HG03280 (cell line): ENCODE measurements around the gene EZH2.

ENCODE experiments used
- ATAC-seq: cut with Tn5 transposase; IDR thresholded peaks from one replicate; pipeline ENCODE4 v1.9.1; 2021; ENCODE audit warnings: mild to moderate bottlenecking, moderate library complexity; ENCODE audit not compliant: unreplicated experiment

The EZH2 gene

DNA sequence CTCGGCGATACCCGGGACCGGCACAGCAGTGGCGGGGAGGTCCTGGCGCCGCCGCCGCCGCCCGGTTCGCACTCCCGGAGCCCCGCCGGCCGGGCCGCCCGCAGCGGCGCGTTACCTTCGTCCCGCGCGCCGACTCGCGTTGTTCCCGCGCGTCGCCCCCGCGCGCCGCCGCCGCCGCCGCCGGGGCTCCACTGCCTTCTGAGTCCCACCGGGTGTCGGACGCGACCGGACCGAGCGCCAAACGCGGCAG is at the start of gene EZH2:
EZH2 (minus strand) TSS at position 243 of the 250 bp plus-strand sequence. CDS start 36,993 bp downstream, outside the sequence.
- peak; percentile 32 for ATAC-seq

DNA sequence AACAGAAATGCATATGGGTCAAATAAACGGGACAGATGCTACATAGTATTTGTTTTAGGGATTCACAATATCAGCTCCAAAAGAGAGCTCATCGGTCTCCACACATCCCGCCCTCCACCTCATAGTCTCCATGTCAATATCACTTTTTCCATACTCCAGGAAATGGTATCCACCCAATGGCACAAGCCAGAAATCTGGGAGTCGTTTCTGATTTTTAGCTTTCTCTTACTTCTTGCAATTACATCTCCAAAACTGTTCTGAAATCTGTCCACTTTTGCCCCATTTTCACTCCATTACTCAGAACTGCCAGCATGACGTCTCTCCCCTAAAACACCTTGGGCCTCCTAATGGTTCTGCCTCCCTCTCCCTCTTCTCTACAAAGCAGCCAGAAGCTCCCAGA is 47.4 kb upstream of the EZH2 start:
- no peak for ATAC-seq

DNA sequence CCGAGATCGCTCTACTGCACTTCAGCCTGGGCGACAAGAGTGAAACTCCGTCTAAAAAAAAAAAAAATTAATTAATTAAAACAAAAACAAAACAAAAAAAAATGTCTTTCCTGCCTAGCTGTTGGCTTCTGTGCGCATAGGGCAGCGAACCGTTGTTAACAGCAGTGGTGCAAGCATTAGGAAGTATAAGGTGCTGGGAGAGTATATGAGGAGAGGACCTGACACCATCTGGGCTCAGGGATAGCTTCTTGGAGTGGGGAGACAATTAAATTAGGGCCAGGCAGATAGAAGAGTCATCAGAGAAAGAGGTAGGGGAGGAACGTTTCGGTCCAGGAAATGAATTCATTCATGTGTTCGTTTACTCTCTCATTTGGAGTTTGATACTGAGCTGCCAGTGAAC is 46.2 kb upstream of the EZH2 start:
- ATAC-seq: no peak

DNA sequence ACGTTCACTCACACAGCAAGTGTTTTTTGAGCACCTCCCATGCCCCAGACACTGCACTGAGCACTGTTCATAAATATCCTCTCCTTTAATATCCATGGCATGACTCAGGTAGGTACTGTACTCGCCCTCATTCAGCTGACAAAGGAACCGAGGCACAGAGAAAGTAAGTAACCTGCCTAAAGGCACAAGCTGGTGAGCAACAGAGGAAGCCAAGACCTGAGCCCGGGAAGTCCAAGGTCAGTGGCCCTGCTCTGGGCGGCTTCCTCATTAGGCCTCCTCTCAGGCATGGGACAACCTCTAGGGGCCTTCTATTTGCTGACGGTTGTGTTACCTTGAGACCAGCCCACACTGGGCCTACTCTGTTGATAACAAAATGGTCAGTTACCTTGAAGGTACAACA is 45.1 kb upstream of the EZH2 start:
- ATAC-seq: no peak

DNA sequence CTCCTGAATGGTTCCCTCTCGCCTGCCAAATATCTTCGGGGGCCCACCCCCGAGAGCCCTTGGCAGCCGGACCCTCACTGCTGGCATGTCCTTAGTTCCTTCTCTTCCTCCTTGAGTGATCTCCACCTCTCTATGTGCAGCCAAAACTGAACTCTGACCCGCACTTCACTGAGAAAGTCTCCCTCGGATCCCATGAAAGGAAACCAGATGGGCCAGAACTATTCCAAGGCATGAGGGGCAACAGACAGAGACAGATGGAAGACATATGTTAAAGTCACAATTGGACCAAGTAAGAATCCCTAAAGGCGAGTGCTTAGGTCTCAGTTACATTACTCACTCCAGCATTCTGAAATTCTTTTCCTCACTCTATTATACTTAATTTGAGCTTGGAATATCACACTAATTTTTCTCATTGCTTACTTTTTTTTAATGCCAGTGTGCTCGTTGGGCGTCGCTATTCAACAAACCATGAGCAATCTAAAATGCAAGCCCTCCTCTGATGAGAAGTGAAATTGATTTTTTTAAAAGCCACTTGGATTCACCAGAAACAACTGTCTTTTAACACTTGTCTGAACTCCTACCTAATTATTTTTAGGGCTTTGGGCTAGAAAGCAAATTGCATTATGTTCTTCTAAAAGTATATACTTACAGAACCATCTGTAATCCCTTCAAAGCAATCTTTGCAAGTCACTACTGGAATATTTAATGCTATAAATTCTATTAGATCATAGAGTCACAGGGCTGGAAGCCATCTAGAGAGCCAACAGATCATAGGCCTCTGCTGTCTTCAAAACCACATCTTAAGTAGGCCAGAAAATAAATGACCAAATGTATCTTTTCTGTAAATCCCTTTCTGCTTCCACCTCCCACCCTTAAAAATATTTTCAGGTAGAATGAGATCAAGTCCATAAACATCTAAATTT is 43.3 kb upstream of the EZH2 start:
- no peak for ATAC-seq

DNA sequence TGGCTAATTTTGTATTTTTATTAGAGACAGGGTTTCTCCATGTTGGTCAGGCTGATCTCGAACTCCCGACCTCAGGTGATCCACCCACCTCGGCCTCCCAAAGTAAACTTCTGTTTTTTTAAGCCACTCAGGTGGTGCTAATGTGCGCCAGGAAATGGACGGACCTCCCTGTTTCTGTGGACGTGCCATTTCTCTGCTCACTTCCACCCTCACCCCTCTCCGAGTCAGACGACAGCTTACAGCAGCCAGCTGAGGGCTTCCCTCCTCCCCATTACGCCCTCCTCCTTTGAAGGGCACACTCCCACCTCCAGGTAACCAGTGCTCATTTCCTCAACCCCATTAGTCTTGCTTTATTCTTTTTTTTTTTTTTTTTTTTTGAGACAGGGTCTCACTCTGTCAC is 41.7 kb upstream of the EZH2 start:
- no peak for ATAC-seq

DNA sequence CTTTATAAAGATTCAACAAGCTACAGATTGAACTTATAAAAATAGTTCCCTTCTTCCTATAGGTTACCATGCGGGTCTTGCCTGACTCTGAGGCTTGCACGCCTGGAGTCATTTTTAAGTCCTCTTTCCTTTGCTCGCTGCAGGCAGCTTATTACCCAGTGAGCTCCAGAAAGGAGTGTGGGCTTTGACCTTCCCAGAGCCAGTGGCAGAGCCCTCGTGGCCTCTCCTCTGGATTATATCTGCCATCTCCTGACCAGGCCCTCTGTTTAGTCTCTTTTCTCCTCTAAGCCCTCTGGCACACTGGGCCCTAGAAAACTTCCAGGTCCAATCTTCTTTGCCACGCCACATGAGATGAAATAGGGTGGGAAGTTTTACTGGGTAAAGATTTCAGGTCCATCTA is 39.9 kb upstream of the EZH2 start:
- no peak for ATAC-seq

DNA sequence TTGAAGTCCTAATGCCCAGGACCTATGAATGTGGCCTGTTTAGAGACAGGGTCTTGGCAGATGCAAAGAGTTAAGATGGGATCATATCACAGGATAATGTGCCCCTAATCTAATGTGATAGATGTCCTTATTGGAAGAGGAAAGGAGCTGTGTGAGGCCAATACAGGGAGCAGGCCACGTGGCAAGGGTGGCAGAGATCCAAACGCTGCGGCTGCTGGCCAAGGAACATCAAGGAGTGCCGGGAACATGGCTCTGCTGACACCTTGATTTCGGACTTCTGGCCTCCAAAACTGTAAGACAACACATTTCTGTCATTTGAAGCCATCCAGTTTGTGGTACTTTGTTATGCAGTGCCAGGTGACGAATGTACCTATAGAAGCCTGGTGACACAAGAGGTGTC is 37.7 kb upstream of the EZH2 start:
- ATAC-seq: no peak

DNA sequence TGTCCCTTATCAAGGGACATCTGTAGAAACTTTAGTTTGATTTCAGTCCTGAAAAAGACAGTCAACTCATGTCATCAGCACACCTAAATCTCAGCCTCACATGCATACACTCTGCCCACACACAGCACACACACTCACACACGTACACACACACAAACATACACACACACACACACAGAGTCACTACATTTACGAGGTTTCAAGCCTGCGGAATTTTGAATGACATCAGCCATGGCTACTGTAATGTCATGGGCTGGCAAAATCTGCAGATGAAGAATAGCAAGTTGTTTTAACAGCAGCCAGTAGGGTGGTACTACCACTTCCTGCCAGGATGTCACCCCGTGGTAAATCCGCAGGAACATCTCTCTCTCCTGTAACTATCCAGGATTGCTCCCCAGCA is 37.1 kb upstream of the EZH2 start:
- ATAC-seq: no peak

DNA sequence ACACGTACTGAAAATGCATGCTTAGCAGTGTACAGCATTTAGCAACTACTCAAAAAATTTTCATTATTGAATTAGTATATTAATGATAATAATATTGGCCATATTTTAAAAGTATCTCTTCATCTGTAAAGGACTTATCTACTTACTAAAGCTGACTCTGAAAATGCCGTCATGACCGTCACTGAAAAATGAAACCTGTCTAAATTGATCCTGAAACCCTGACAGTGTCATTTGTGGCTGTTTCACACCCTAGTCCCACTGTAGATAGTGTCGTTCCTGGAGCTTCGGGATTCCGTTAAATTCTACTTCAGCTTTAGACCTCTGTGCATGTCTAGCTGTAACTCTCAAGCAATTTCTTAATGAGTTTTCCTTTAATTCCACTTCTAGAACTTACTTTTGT is 35.8 kb upstream of the EZH2 start:
- ATAC-seq: no peak

DNA sequence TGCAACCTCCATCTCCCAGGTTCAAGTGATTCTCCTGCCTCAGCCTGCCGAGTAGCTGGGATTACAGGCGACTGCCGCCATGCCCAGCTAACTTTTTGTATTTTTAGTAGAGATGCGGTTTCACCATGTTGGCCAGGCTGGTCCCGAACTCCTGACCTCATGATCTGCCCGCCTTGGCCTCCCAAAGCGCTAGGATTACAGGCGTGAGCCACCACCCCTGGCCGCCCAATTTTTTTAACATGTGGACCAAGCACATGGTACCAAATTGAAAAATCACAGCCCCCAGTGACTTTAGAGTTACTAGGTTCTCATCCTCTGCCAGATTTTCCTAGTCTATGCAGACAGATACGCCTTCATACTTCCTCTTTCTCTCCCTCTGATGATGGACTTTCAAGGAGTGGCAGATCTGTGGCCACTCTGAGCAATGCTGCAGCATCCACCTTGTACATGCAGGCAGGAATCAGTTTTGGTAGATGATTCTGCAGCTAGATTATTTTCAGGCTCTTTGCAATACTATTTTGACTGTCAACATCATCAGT is 34.0 kb upstream of the EZH2 start:
- ATAC-seq: no peak

DNA sequence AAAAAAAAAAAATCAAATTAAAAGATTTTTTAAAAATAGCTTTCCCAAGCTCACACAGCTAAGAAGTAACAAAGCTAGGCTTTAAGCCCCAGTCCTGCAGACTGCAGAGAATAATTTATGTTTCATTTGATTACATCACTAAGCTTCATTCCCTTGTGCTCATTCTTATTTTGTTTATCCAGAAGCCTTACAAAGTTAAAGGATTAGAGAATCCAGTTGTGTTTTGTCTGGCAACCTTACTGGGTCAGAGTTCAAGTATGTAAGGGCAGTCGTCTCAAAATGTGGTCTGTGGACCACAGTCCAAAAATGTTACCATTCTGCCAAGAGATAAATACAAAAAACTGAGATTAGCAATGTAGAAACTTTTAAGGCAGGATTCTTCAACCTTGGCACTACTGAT is 32.1 kb upstream of the EZH2 start:
- no peak for ATAC-seq

DNA sequence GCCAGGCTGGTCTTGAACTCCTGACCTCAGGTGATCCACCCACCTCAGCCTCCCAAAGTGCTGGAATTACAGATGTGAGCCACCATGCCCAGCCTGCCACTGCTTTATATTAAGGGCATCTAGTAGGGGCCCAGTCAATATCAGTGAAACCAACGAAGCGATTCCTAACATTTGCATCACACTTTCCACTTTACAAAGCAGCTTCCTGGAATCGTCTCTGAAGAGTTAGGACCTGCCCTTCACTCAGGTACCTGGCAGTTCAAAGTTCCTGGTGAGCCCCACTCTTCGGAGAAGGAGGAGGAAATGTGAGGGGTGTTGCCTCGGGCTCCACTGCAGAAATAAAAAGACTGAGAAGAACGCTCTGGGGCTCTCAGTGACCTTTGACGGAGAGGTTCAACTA is 31.1 kb upstream of the EZH2 start:
- ATAC-seq: no peak

DNA sequence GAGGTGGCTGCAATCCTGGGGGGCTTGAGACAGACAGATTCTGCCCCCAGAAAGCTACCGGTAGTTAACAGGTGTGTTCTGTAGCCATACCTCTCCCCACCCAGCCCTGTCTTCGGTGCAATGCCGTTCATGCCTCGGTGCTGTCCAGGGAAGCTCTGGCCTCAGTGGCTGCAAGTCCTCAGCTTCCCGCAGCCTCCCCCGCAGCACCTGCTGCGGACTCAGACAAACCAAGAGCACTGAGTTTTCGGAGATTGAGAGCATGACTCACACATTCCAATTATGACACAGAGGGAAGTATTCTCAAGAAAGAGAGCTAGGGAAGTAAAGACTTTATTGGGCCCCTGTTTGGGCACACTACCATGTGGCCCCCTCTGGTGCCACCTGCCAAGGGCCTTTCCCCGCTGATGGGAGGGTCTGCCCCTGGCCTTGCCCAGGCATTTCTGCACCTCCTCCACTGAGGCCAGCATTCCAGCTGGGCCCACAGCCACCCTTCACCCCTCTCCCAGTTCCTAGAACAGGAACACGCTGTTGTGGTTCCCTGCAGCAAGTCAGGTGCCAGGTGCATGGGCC is 30.2 kb upstream of the EZH2 start:
- ATAC-seq: peak; percentile 46

DNA sequence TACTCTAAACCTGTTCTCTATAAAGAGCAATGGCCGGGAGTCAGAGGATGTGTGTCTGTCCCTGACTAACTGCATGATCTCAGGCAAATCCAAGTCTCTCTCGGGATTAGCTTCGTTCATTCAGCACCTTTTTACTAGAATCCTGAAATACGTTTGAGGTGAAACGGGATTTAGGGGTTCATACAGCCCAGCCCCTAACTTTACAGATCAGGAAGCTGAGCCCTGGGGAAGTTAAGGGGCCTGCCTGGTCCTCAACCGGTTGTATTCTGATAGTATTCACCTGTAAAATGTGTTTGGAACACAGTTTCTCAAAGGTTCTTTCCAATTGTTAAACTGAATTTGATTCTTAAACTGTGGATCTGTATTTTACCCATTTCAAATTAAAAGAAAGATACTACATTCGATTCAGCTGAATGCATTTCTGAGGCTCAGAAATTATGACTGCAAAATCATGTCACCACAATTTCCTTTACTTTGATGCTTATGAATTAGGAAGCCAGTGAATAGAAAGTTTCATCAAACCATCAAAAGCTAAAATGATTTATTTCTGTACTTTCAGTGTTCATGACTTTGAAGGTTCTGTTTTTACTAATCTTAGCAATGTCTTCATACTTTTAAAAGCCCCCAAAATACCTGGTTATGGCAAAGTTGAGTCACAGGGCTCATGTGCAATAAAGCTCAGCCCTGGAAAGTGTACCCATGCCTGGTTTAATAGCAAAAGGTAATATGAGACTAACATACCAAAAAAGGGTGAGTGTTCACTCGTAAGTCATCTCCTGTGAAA is 28.9 kb upstream of the EZH2 start:
- peak; percentile 36 for ATAC-seq

DNA sequence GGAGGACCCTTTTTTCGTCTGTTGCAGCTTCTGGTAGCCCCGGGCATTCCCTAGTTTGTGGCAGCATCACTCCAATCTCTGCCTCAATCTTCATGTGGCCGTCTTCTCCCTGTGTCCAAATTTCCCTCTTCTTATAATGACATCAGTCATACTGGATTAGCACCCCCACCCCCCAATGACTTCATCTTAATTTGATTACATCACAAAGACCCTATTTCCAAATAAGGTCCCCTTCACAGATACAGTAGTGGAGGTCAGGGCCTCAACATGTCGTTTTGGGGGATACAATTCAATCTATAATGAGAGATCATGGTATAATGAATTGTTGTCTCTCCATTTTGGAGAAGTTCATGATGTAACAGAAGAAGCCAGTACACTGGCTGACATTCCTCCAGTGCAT is 28.1 kb upstream of the EZH2 start:
- no peak for ATAC-seq

DNA sequence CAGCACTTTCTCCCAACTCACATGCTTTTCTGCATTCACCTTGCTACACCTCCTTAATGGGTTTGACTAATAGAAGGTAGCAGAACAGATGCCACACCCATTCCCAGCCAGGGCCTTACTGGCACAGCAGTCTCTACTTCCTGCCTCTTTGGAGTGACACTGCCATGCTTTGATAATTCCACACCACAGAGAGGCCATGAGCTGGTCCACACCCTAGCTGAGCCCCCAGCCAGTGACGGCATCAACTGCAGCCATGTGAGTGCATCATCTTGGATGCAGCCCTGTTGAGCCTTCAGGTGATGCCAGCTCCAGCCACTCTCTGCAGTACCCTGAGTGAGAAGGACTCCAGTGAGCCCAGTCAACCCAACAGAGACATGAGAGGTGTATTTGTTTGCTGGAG is 27.5 kb upstream of the EZH2 start:
- ATAC-seq: no peak

DNA sequence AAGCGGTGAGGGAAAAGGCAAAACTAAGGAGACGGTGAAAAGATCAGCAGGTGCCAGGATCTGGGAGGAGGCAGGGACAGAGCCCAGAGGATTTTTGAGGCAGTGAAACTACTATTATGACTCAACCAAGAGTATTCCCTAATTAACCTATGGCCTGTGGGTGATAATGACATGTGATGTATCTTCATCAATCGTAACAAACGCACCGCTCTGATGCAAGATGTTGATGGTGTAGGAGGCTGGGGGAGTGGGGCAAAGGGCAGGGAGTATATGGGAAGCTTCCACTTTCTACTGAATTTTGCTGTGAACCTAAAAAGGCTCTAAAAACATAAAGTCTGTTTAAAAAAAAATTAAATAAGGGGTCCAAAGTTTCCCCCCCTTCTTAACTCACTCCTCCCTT is 25.5 kb upstream of the EZH2 start:
- ATAC-seq: no peak

DNA sequence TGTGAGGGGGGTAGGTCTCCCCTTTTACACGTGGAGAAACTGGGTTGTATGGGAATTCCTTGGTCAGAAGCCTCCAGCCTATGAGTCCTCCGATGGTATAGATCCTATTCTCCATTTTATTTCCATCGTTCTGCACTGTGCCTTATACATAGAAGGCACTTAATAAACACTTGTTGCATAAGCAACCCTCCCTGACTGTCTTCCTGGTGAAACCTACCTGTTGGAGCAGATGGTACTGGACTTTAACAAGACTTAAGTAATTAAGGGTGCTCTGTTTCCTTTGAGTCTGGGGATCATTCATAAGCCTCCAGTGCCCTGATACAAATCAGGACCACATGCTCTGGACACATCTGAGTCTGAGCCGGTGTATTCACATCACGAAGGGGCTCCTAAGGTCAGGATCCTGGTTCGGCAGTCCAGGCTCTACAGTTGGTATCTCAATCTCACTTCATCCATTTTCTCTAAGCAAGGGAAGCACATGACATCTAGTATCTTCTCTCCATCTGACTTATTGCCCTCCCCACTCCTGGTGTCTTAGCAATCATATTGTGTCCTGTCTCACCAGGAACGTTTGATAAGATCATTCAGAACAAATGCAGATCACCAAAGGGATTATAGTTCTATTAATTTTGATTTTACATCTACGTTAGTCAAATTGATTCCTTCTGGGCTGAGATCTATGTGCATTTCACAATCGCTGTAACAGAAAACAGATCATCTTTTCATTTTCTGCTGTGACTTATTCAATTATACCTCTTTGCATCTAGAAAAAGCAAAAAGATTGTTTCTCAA is 22.8 kb upstream of the EZH2 start:
- ATAC-seq: no peak

DNA sequence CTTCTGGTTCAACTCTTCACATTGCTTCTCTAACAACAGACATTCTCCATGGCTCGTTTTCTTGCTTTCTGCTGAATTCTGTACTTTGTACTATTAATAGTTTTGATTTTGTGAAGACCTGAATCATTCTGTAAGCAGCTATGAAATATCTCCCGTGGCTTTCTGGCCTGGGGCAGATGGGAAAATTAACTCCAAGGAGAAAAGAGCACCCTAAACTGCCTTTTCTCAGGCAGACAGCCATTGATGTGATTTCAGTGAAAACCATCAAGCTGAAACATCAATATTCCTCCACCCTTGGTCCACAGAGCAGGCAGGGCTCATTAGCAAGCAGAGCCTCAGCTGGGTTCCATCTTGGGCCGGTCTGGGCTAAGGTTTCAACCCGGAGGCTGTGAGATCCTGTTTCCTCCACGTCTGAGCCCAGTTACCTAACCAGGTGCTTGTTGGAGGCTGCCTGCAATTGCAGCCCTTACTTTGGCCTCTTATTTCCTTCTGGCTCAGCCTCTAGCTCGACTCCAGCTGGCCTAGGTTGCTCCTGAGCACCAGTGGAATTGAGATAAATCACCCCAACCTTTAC is 21.1 kb upstream of the EZH2 start:
- no peak for ATAC-seq

DNA sequence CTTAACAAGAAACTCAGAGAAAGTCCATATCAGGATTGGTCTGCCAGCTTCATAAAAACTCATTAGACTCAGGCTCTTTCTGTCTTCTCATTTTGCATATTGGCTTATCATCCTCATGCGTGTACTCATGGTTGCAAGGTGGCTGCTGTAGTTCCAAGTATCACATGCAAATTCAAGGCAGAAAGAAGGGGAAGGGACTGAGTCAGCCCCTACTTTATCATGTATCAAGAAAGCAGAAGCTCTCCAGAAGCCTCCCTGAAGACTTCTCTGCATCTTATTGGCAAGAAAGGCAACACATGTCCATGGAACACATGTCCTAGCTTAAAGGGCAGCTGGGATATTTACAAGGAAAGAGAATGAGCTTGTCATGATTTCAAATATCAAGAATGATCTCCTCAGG is 19.4 kb upstream of the EZH2 start:
- ATAC-seq: no peak
